ENCODE data around the gene SMYD4. TPM values are rescaled to one million over a fixed set of nuclear protein-coding genes. Genes with fewer than 3 reads are reported as not detected.

The SMYD4 gene
- polyA plus RNA-seq, 1 donor from 2014 or later, result 6.8 TPM

GRCh38 chr17:1733759-1734158 is 95.9 kb downstream of the SMYD4 start:
- Histone ChIP-seq H3K27ac (ENCODE audit: low read length) (no peak overlapping the region), H3K9me3 (ENCODE audit: low read length) (no peaks in the 10 kb centered on the region), H4K20me1 (ENCODE audit: insufficient read depth) (no peaks in the 10 kb centered on the region), H3K79me2 (replicated peaks; ENCODE audit: insufficient read depth, low read length) (no peaks in the 10 kb centered on the region), H3K36me3 (ENCODE audit: insufficient read depth, low read length) (no peaks in the 10 kb centered on the region), H3K27me3 (ENCODE audit: insufficient read depth, low read depth, low read length) (no peaks in the 10 kb centered on the region), H3K4me2 (ENCODE audit: low read length) (no peak overlapping the region), H2AFZ (ENCODE audit: low read depth, low read length) (no peak overlapping the region), H3K9me2 (ENCODE audit: insufficient read depth, low read length) (no peaks in the 10 kb centered on the region), H3K9ac (ENCODE audit: low read length) (no peak overlapping the region), H3F3A (ENCODE audit: insufficient read depth, low read length, poor library complexity, severe bottlenecking) (no peaks in the 10 kb centered on the region), H3K4me3 (ENCODE audit: low read length) (no peak overlapping the region)
- TF ChIP-seq TAF1 (IDR thresholded peaks at IDR 0.05; ENCODE audit: low read depth) (no peak), SMC3 (conservative IDR thresholded peaks at IDR 0.05; ENCODE audit: poor library complexity) (no peak), RAD21 (conservative IDR thresholded peaks at IDR 0.05) (no peak), MXI1 (conservative IDR thresholded peaks at IDR 0.05; ENCODE audit: poor library complexity, severe bottlenecking) (no peak), REST (IDR thresholded peaks at IDR 0.05; ENCODE audit: borderline replicate concordance) (no peak), POLR2AphosphoS5 (IDR thresholded peaks at IDR 0.05) (no peak), EZH2 (IDR thresholded peaks at IDR 0.05; ENCODE audit: borderline replicate concordance, insufficient read depth, low read length, poor library complexity, severe bottlenecking) (no peak)

- Histone ChIP-seq H3K9me3 (ENCODE audit: low read length) (no peaks in the 10 kb centered on the region), H2AFZ (ENCODE audit: low read depth, low read length) (no peak overlapping the region), H3K27ac (ENCODE audit: low read length) (no peak overlapping the region), H4K20me1 (ENCODE audit: insufficient read depth) (no peaks in the 10 kb centered on the region), H3K79me2 (replicated peaks; ENCODE audit: insufficient read depth, low read length) (no peaks in the 10 kb centered on the region), H3K36me3 (ENCODE audit: insufficient read depth, low read length) (no peaks in the 10 kb centered on the region), H3F3A (ENCODE audit: insufficient read depth, low read length, poor library complexity, severe bottlenecking) (no peaks in the 10 kb centered on the region), H3K9me2 (ENCODE audit: insufficient read depth, low read length) (no peaks in the 10 kb centered on the region), H3K9ac (ENCODE audit: low read length) (no peak overlapping the region), H3K4me3 (ENCODE audit: low read length) (no peak overlapping the region), H3K27me3 (ENCODE audit: insufficient read depth, low read depth, low read length) (no peaks in the 10 kb centered on the region), H3K4me2 (ENCODE audit: low read length) (no peak overlapping the region)
- TF ChIP-seq MXI1 (conservative IDR thresholded peaks at IDR 0.05; ENCODE audit: poor library complexity, severe bottlenecking), result no peak
- no peak for TF ChIP-seq REST (IDR thresholded peaks at IDR 0.05; ENCODE audit: borderline replicate concordance)
- no peak for TF ChIP-seq CTCF (IDR thresholded peaks at IDR 0.05; ENCODE audit: poor library complexity, severe bottlenecking)
- TF ChIP-seq EZH2 (IDR thresholded peaks at IDR 0.05; ENCODE audit: borderline replicate concordance, insufficient read depth, low read length, poor library complexity, severe bottlenecking), result no peak
- TF ChIP-seq EP300 (conservative IDR thresholded peaks at IDR 0.05; ENCODE audit: poor library complexity, severe bottlenecking), result no peak
- TF ChIP-seq POLR2AphosphoS5 (IDR thresholded peaks at IDR 0.05), result no peak
- no peak for TF ChIP-seq RAD21 (conservative IDR thresholded peaks at IDR 0.05)
- TF ChIP-seq SMC3 (conservative IDR thresholded peaks at IDR 0.05; ENCODE audit: poor library complexity), result no peak
- TF ChIP-seq TAF1 (IDR thresholded peaks at IDR 0.05; ENCODE audit: low read depth), result no peak
These were observed 96.8 kb downstream of the SMYD4 start for GRCh38 chr17:1732833-1733321.

Measured in neural cell (in vitro differentiated cells).